HCT116 (cell line): ENCODE results near the gene HCFC1. TPM values are rescaled to one million over a fixed set of nuclear protein-coding genes. Genes with fewer than 3 reads are reported as not detected.

Experiments used
- ATAC-seq: fragments of 200-7000 bp; cut with Tn5 transposase; 2 replicates; pipeline ENCODE4 v1.9.1; 2020; ENCODE audit warnings: mild to moderate bottlenecking, moderate library complexity
- BruUV-seq: library from RNA; stranded (reverse); fragments of 400-500 nt; replicated peaks from 2 replicates; lab custom pipeline; 2021; lab: Mats Ljungman, UMichigan
- CTCF ChIA-PET: fragments of 300-600 bp; sonication (Branson Sonifier 250); formaldehyde crosslinking; loops from one replicate; lab custom pipeline; 2021; ENCODE audit warnings: antibody characterized with exemption; lab: Charles Lee
- POLR2A ChIA-PET: fragments of 300-600, 350-600 bp; sonication (Branson Sonifier 250); formaldehyde crosslinking; loops from one replicate; lab custom pipeline; 2021; ENCODE audit warnings: antibody characterized with exemption; lab: Charles Lee
- RAD21 ChIA-PET, 2 experiments: fragments of 300-600 bp; sonication (Branson Sonifier 250); formaldehyde crosslinking; loops; one replicate each; lab custom pipeline; 2023; ENCODE audit warnings: low total read pairs in 2 of 2; ENCODE audit not compliant: uncharacterized antibody in 2 of 2, unreplicated experiment in 2 of 2, low non-redundant PET in 1 of 2; lab: Charles Lee
- DNase-seq: peaks from one replicate; pipeline ENCODE4 v3.0.0-alpha.2; 2010; ENCODE audit warnings: low read depth, low spot score
- H2AFZ ChIP-seq: fragments of 200-600 bp; shearing (Covaris generic), sonication (generic); 2 replicates; pipeline ENCODE4 v1.6.1; 2017; ENCODE audit warnings: low read depth, mixed run types, mixed read lengths, antibody characterized with exemption, low read length; ENCODE audit not compliant: poor library complexity, severe bottlenecking
- H3K27ac ChIP-seq: 2 replicates; pipeline ENCODE4 v1.5.1; 2012; ENCODE audit warnings: low read depth, low read length
- H3K27me3 ChIP-seq: fragments of 200-600 bp; sonication (generic); 2 replicates; pipeline ENCODE4 v1.6.1; 2016; ENCODE audit warnings: mixed run types, low read length, mixed read lengths; ENCODE audit not compliant: insufficient read depth
- H3K36me3 ChIP-seq, 2 experiments: fragments of 200-500 bp in 1 of 2; fragments of 200-600 bp in 1 of 2; sonication (Bioruptor generic) in 1 of 2; sonication (generic) in 1 of 2; 2 replicates each; pipeline versions ENCODE4 v1.5.1 to v1.6.1; 2014 to 2016; ENCODE audit warnings: low read length in 2 of 2, inconsistent platforms in 1 of 2, mixed read lengths in 1 of 2, mixed run types in 1 of 2; ENCODE audit not compliant: insufficient read depth in 2 of 2, control insufficient read depth in 1 of 2
- H3K4me1 ChIP-seq, 2 experiments: fragments of 200-600 bp in 1 of 2; sonication (generic) in 1 of 2; 2 replicates each; pipeline versions ENCODE4 v1.5.1 to v1.6.1; 2012 to 2017; ENCODE audit warnings: low read length in 2 of 2, inconsistent platforms in 1 of 2, mild to moderate bottlenecking in 1 of 2, mixed read lengths in 1 of 2, mixed run types in 1 of 2, moderate library complexity in 1 of 2; ENCODE audit not compliant: insufficient read depth in 2 of 2, control insufficient read depth in 1 of 2
- H3K4me2 ChIP-seq: fragments of 200-600 bp; sonication (generic); 2 replicates; pipeline ENCODE4 v1.6.1; 2017; ENCODE audit warnings: mixed run types, low read length, mixed read lengths
- H3K4me3 ChIP-seq, 2 experiments: fragments of 200-600 bp in 1 of 2; sonication (generic) in 1 of 2; replicated peaks in 1 of 2; 2 replicates each; pipeline ENCODE4 v1.5.1; 2011 to 2016; ENCODE audit warnings: low read length in 2 of 2, control low read depth in 1 of 2, low read depth in 1 of 2, mild to moderate bottlenecking in 1 of 2, mixed read lengths in 1 of 2, mixed run types in 1 of 2
- H3K79me2 ChIP-seq: fragments of 200-600 bp; sonication (generic); 2 replicates; pipeline ENCODE4 v1.6.1; 2017; ENCODE audit warnings: mild to moderate bottlenecking, mixed run types, low read length, moderate library complexity, mixed read lengths; ENCODE audit not compliant: insufficient read depth
- H3K9ac ChIP-seq: fragments of 200-600 bp; sonication (generic); 2 replicates; pipeline ENCODE4 v1.6.1; 2016; ENCODE audit warnings: low read length, mixed read lengths
- H3K9me2 ChIP-seq: fragments of 200-600 bp; sonication (generic), shearing (Covaris generic); 2 replicates; pipeline ENCODE4 v1.6.1; 2017; ENCODE audit warnings: mixed run types, mild to moderate bottlenecking, moderate library complexity; ENCODE audit not compliant: insufficient read depth
- H3K9me3 ChIP-seq, 2 experiments: fragments of 200-500 bp in 1 of 2; fragments of 200-600 bp in 1 of 2; sonication (Bioruptor generic) in 1 of 2; sonication (generic) in 1 of 2; 2 replicates each; pipeline ENCODE4 v1.6.1; 2014 to 2017; ENCODE audit warnings: low read length in 2 of 2, mixed read lengths in 2 of 2, inconsistent platforms in 1 of 2, low read depth in 1 of 2, mild to moderate bottlenecking in 1 of 2, mixed run types in 1 of 2, moderate library complexity in 1 of 2; ENCODE audit not compliant: control insufficient read depth in 1 of 2, insufficient read depth in 1 of 2
- H4K20me1 ChIP-seq: fragments of 200-600 bp; sonication (generic), shearing (Covaris generic); 2 replicates; pipeline ENCODE4 v1.6.1; 2017; ENCODE audit warnings: mixed run types, mild to moderate bottlenecking, moderate library complexity; ENCODE audit not compliant: insufficient read depth
- CBX3 ChIP-seq: IDR thresholded peaks from 2 replicates; pipeline ENCODE4 v1.6.1; 2012; ENCODE audit warnings: low read depth
- CEBPB ChIP-seq: IDR thresholded peaks from 2 replicates; pipeline ENCODE4 v1.6.1; 2012; ENCODE audit warnings: low read depth
- EGR1 ChIP-seq: IDR thresholded peaks from 2 replicates; pipeline ENCODE4 v1.6.1; 2012; ENCODE audit warnings: low read depth
- EZH2 ChIP-seq: fragments of 200-600 bp; sonication (generic); IDR thresholded peaks from 2 replicates; pipeline ENCODE4 v1.6.1; 2017; ENCODE audit warnings: antibody characterized with exemption, mixed run types
- EZH2phosphoT487 ChIP-seq: fragments of 200-600 bp; IDR thresholded peaks from 2 replicates; pipeline ENCODE4 v1.6.1; 2018; ENCODE audit warnings: antibody characterized with exemption, borderline replicate concordance
- JUND ChIP-seq: IDR thresholded peaks from 2 replicates; pipeline ENCODE4 v1.6.1; 2012
- POLR2A ChIP-seq: IDR thresholded peaks from 2 replicates; pipeline ENCODE4 v1.7.0; 2011; ENCODE audit warnings: borderline replicate concordance; ENCODE audit not compliant: insufficient read depth, insufficient read length; ENCODE audit errors: extremely low read depth
- RAD21 ChIP-seq: IDR thresholded peaks from 2 replicates; pipeline ENCODE4 v1.6.1; 2012; ENCODE audit warnings: low read depth, mild to moderate bottlenecking
- SIN3A ChIP-seq: IDR thresholded peaks from 2 replicates; pipeline ENCODE4 v1.6.1; 2012; ENCODE audit warnings: low read depth
- SP1 ChIP-seq: IDR thresholded peaks from 2 replicates; pipeline ENCODE4 v1.6.1; 2012; ENCODE audit warnings: low read depth
- SRF ChIP-seq: IDR thresholded peaks from 2 replicates; pipeline ENCODE4 v1.6.1; 2012; ENCODE audit warnings: low read depth
- ZFX ChIP-seq: fragments of 450-650 bp; IDR thresholded peaks from 2 replicates; pipeline ENCODE4 v1.6.1; 2017
- ZNF274 ChIP-seq: fragments of 200-500 bp; sonication (Bioruptor generic); IDR thresholded peaks from 2 replicates; pipeline ENCODE4 v1.6.1; 2014; ENCODE audit warnings: mild to moderate bottlenecking, low read depth, low read length, inconsistent platforms
- intact Hi-C: fragments of 100-400 bp; cut with micrococcal nuclease; formaldehyde crosslinking; loops from 2 replicates; pipeline ENCODE4 v1.10.0; 2022
- total RNA-seq: library from RNA; stranded (reverse); gene quantifications from one replicate; pipeline ENCODE4 v1.2.1, GENCODE V29; 2021; ENCODE audit not compliant: unreplicated experiment
- TF ChIP-seq, protein P1 (sequence below): IDR thresholded peaks from 2 replicates; pipeline ENCODE4 v1.6.1; 2011; ENCODE audit warnings: mild to moderate bottlenecking, low read length, moderate library complexity; ENCODE audit not compliant: insufficient replicate concordance; ENCODE audit errors: extremely low read depth
- TF ChIP-seq, protein P2 (sequence below): IDR thresholded peaks from 2 replicates; pipeline ENCODE4 v1.6.1; 2012
- TF ChIP-seq, protein P3 (sequence below): IDR thresholded peaks from 2 replicates; pipeline ENCODE4 v1.6.1; 2012

Gene HCFC1
- total RNA-seq, 1 experiment from 2014 or later = 72.8 TPM

DNA sequence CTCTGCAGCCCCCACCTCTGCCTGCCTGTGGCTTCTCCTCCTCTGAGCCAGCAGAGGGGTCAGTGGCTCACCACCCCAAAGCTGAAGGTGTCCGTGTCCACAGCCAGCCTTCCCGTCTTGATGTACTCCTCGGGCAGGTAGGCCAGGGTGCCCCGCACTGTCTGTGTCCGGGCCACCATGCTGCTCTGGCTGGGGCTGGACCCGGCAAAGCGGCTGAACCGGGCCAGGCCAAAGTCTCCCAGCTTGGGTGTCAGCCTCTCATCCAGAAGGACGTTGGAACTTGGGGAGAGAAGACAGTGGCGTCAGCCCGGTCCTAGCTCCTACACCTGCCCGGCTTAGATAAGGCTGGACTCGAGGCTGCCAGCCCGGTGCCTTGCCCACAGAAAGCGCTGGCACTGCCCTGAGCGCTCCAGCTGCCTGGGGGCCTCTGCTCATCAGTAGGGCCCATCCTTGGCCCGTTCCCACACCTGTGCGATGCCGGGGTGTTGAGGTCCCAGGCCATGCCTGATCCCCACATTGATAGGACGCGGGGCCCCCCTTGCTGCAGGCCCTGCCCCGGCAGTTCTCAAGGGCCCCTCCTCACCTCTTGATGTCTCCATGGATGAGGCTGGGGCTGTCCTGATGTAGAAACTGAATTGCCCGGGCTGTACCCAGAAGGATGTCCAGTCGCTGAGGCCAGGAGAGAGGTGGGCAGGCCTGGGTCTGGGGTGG lies 44.9 kb upstream of the HCFC1 start:
- DNase-seq (no peak), ATAC-seq (no peak)
- Histone ChIP-seq H2AFZ (no peak overlapping the region), H3K4me1 (peaks cover 7 to 18% of the 10 kb centered on the region in 2 experiments), H4K20me1 (no peaks in the 10 kb centered on the region), H3K9me2 (no peaks in the 10 kb centered on the region), H3K4me2 (no peak overlapping the region), H3K27me3 (no peaks in the 10 kb centered on the region), H3K4me3 (no peak overlapping the region), H3K36me3 (peaks cover 2 to 5% of the 10 kb centered on the region in 2 experiments; a peak in 1 of 4 replicates), H3K9ac (no peak overlapping the region), H3K27ac (no peak overlapping the region), H3K79me2 (peaks cover 42% of the 10 kb centered on the region), H3K9me3 (no peaks in the 10 kb centered on the region)
- POLR2A ChIA-PET = no interaction called here
- CTCF ChIA-PET = no interaction called here
- RAD21 ChIA-PET = no interaction called here
- intact Hi-C loops = no loop called here
- no TSS peak for BruUV-seq
- no peak for TF ChIP-seq ZNF274
- TF ChIP-seq POLR2A = no peak
- TF ChIP-seq, protein P1, sequence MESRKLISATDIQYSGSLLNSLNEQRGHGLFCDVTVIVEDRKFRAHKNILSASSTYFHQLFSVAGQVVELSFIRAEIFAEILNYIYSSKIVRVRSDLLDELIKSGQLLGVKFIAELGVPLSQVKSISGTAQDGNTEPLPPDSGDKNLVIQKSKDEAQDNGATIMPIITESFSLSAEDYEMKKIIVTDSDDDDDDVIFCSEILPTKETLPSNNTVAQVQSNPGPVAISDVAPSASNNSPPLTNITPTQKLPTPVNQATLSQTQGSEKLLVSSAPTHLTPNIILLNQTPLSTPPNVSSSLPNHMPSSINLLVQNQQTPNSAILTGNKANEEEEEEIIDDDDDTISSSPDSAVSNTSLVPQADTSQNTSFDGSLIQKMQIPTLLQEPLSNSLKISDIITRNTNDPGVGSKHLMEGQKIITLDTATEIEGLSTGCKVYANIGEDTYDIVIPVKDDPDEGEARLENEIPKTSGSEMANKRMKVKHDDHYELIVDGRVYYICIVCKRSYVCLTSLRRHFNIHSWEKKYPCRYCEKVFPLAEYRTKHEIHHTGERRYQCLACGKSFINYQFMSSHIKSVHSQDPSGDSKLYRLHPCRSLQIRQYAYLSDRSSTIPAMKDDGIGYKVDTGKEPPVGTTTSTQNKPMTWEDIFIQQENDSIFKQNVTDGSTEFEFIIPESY = no peak
- no peak for TF ChIP-seq RAD21

DNA sequence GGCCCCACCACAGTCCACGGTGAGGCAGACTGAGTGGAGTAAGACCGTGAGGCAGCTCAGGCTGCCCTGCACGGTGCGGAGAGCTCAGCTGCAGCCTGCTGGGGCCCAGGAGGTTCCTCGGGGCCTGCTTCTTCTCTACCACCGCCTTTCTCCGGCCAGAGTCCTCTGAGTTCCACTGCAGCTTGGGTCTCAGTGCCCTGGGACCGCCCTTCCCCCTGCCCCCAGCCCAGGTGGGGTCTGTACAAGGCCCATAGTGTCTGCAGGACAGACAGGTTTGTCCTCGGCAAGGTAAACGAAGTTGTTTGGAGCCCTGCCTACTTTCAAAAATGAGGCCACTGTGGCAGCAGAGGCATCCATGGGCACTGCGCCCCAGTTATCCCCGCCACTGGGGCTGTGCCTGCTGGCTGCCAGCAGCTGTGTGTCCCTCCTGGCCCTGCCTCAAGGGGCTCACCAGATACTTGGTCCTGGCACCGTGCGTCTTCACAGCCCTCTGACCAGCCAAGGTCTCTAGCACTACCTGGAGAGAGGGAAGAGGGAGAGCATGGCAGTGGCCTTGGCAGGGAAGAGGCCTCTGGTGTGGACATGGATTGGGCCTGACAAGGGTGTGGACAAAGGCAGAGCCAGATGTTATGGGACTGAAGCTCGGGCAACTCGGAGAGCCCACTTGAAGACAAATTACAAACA lies 44.1 kb upstream of the HCFC1 start:
- H2AFZ ChIP-seq = no peak overlapping the region
- H3K27ac ChIP-seq = no peak overlapping the region
- no TSS peak for BruUV-seq
- intact Hi-C loops = no loop called here
- peaks cover 39% of the 10 kb centered on the region for H3K79me2 ChIP-seq
- no peak overlapping the region for H3K4me2 ChIP-seq
- peaks cover 2 to 5% of the 10 kb centered on the region in 2 experiments; a peak in 1 of 4 replicates for H3K36me3 ChIP-seq
- POLR2A ChIA-PET = no interaction called here
- CTCF ChIA-PET = no interaction called here
- RAD21 ChIA-PET = no interaction called here
- no peak for ATAC-seq
- peaks cover 0 to 11% of the 10 kb centered on the region in 2 experiments; a peak in 2 of 4 replicates for H3K4me1 ChIP-seq
- H3K9ac ChIP-seq = no peak overlapping the region
- no peak for TF ChIP-seq EGR1
- no peak for TF ChIP-seq SP1
- TF ChIP-seq, protein P2, sequence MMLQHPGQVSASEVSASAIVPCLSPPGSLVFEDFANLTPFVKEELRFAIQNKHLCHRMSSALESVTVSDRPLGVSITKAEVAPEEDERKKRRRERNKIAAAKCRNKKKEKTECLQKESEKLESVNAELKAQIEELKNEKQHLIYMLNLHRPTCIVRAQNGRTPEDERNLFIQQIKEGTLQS = no peak
- TF ChIP-seq EZH2phosphoT487 = no peak
- no peak for TF ChIP-seq ZFX
- TF ChIP-seq CEBPB = no peak
- TF ChIP-seq, protein P3, sequence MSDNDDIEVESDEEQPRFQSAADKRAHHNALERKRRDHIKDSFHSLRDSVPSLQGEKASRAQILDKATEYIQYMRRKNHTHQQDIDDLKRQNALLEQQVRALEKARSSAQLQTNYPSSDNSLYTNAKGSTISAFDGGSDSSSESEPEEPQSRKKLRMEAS = no peak
- TF ChIP-seq RAD21 = no peak
- TF ChIP-seq EZH2 = no peak
- no peak for TF ChIP-seq SRF
- TF ChIP-seq SIN3A = no peak
- no peak for TF ChIP-seq ZNF274
- TF ChIP-seq CBX3 = no peak
- TF ChIP-seq, protein P1 = no peak
- TF ChIP-seq JUND = no peak
- H3K9me3 ChIP-seq = no peaks in the 10 kb centered on the region
- H4K20me1 ChIP-seq = no peaks in the 10 kb centered on the region
- H3K9me2 ChIP-seq = no peaks in the 10 kb centered on the region
- no peak for DNase-seq
- no peaks in the 10 kb centered on the region for H3K27me3 ChIP-seq
- H3K4me3 ChIP-seq = no peak overlapping the region
